Smooth muscle cell (in vitro differentiated cells): ENCODE results near the gene VPREB1. TPM values are rescaled to one million over a fixed set of nuclear protein-coding genes. Genes with fewer than 3 reads are reported as not detected.

Source experiments
- DNase-seq: peaks from one replicate; lab custom pipeline; 2025; ENCODE audit not compliant: unreplicated experiment; lab: John Stamatoyannopoulos, UW
- H2AFZ ChIP-seq: fragments of 200-600 bp; sonication (generic); 2 replicates; pipeline ENCODE4 v1.6.0; 2016; ENCODE audit warnings: antibody characterized with exemption, low read depth, mild to moderate bottlenecking
- H3F3A ChIP-seq: fragments of 200-600 bp; sonication (generic); 2 replicates; pipeline ENCODE4 v1.6.0; 2017; ENCODE audit warnings: antibody characterized with exemption, low read depth
- H3K27ac ChIP-seq: fragments of 200-600 bp; sonication (generic); 2 replicates; pipeline ENCODE4 v1.5.1; 2016; ENCODE audit warnings: low read depth, mild to moderate bottlenecking
- H3K27me3 ChIP-seq: fragments of 200-600 bp; sonication (generic); 2 replicates; pipeline ENCODE4 v1.6.1; 2016; ENCODE audit warnings: low read depth, mild to moderate bottlenecking
- H3K36me3 ChIP-seq: fragments of 200-600 bp; sonication (generic); 2 replicates; pipeline ENCODE4 v1.5.1; 2016; ENCODE audit warnings: low read depth
- H3K4me1 ChIP-seq: fragments of 200-600 bp; sonication (generic); 2 replicates; pipeline ENCODE4 v1.5.1; 2016; ENCODE audit warnings: low read depth
- H3K4me2 ChIP-seq: fragments of 200-600 bp; sonication (generic); 2 replicates; pipeline ENCODE4 v1.6.0; 2016; ENCODE audit warnings: mild to moderate bottlenecking
- H3K4me3 ChIP-seq: fragments of 200-600 bp; sonication (generic); 2 replicates; pipeline ENCODE4 v1.5.1; 2016; ENCODE audit warnings: mild to moderate bottlenecking
- H3K79me2 ChIP-seq: fragments of 200-600 bp; sonication (generic); 2 replicates; pipeline ENCODE4 v1.6.0; 2016; ENCODE audit warnings: low read depth, mild to moderate bottlenecking
- H3K9ac ChIP-seq: fragments of 200-600 bp; sonication (generic); 2 replicates; pipeline ENCODE4 v1.6.0; 2016; ENCODE audit warnings: low read depth
- H3K9me3 ChIP-seq: fragments of 200-600 bp; sonication (generic); replicated peaks from 2 replicates; pipeline ENCODE4 v1.5.1; 2016; ENCODE audit warnings: low read depth
- H4K20me1 ChIP-seq: fragments of 200-600 bp; sonication (generic); 2 replicates; pipeline ENCODE4 v1.6.0; 2016; ENCODE audit warnings: low read depth
- CTCF ChIP-seq: fragments of 200-600 bp; sonication (generic); IDR thresholded peaks from 2 replicates; pipeline ENCODE4 v1.5.1; 2017; ENCODE audit warnings: borderline replicate concordance, mild to moderate bottlenecking, antibody characterized with exemption; ENCODE audit not compliant: insufficient read depth, poor library complexity, severe bottlenecking
- WGBS: methylation state at CpG from one replicate; pipeline ENCODE4 v1.1.7; 2016; ENCODE audit warnings: low lambda C conversion rate; 5-methylcytosine and 5-hydroxymethylcytosine counted together
- polyA plus RNA-seq: library from polyadenylated mRNA; unstranded; fragments of >200 nt; fragmentation: Nextera tagmentation; extraction: Ambion mirVana; gene quantifications from 2 replicates; pipeline ENCODE4 v1.2.1, GENCODE V29; 2016
- total RNA-seq: library from RNA; depleted of rRNA; stranded (reverse); fragments of >200 nt; gene quantifications from 2 replicates; pipeline ENCODE4 v1.2.3, GENCODE V29; 2014

Gene VPREB1
- total and polyA plus RNA-seq, 2 experiments from 2014 or later = not detected

GRCh38 chr22:22213231-22213630 is 31.4 kb upstream of the VPREB1 start:
- Histone ChIP-seq H4K20me1 (no peaks in the 10 kb centered on the region), H3K4me2 (no peak overlapping the region), H3K9ac (no peak overlapping the region), H3F3A (no peaks in the 10 kb centered on the region), H3K9me3 (no peaks in the 10 kb centered on the region), H3K36me3 (no peaks in the 10 kb centered on the region), H2AFZ (no peak overlapping the region), H3K27me3 (peaks cover 75% of the 10 kb centered on the region), H3K27ac (no peak overlapping the region), H3K4me3 (no peak overlapping the region), H3K4me1 (no peaks in the 10 kb centered on the region), H3K79me2 (no peaks in the 10 kb centered on the region)
- TF ChIP-seq CTCF = no peak
- 48% methylated on average over 5 of the region's 5 CpGs for WGBS
- no peak for DNase-seq

- Histone ChIP-seq H3K36me3 (no peaks in the 10 kb centered on the region), H3K27ac (no peak overlapping the region), H4K20me1 (no peaks in the 10 kb centered on the region), H3K27me3 (peaks cover 83% of the 10 kb centered on the region), H3K4me3 (no peak overlapping the region), H3K79me2 (no peaks in the 10 kb centered on the region), H3K4me1 (no peaks in the 10 kb centered on the region), H3K9ac (no peak overlapping the region), H3F3A (no peaks in the 10 kb centered on the region), H3K4me2 (no peak overlapping the region), H3K9me3 (no peaks in the 10 kb centered on the region), H2AFZ (no peak overlapping the region)
- no peak for TF ChIP-seq CTCF
- WGBS = 56% methylated on average over 5 of the region's 5 CpGs
- DNase-seq = no peak
Measured at GRCh38 chr22:22214819-22215329, 29.7 kb upstream of the VPREB1 start.

GRCh38 chr22:22215659-22216449 is 28.7 kb upstream of the VPREB1 start:
- no peak overlapping the region for H3K27ac ChIP-seq
- no peaks in the 10 kb centered on the region for H3F3A ChIP-seq
- no peak for TF ChIP-seq CTCF

More at GRCh38 chr22:22215659-22216449, 28.7 kb upstream of the VPREB1 start:
- no peaks in the 10 kb centered on the region for H3K36me3 ChIP-seq
- H3K79me2 ChIP-seq = no peaks in the 10 kb centered on the region
- no peak overlapping the region for H3K4me3 ChIP-seq
- WGBS = 53% methylated on average over 5 of the region's 5 CpGs
- DNase-seq = no peak
- H3K9me3 ChIP-seq = no peaks in the 10 kb centered on the region
- H3K27me3 ChIP-seq = peaks cover 83% of the 10 kb centered on the region
- H3K4me1 ChIP-seq = no peaks in the 10 kb centered on the region
- no peak overlapping the region for H3K9ac ChIP-seq
- H4K20me1 ChIP-seq = no peaks in the 10 kb centered on the region
- H3K4me2 ChIP-seq = no peak overlapping the region
- H2AFZ ChIP-seq = no peak overlapping the region
